Activated CD4-positive, alpha-beta T cell treated with anti-CD3 and anti-CD28 coated beads, Interleukin-2, amount 50 U/mL, for 24 hours (primary cell): ENCODE data around the gene C1orf174.
"Not testable (repeated sequence)": the region's sequence is repeated elsewhere in the genome, so short reads cannot be mapped to it uniquely, and the experiment has no call there.

Experiments used
- DNase-seq, 2 donors: peaks; one replicate each; pipeline ENCODE4 v3.0.0-alpha.2; 2020; ENCODE audit warnings: low read depth in 1 of 2, low spot score in 1 of 2

Gene C1orf174

DNA sequence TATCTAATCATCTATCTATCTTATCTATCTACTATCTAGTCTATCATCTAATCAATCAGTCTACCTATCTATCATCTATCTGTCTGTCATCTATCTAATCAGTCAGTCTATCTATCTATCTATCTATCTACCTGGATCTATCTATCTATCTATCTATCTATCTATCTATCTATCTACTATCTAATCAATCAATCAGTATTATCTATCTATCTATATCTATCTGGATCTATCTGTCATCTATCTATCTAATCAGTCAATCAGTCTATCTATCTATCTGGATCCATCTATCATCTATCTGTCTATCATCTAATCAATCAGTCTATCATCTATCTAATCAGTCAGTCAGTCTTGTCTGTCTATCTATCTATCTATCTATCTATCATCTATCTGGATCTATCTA is 26.9 kb upstream of the C1orf174 start:
- no peak for DNase-seq

DNA sequence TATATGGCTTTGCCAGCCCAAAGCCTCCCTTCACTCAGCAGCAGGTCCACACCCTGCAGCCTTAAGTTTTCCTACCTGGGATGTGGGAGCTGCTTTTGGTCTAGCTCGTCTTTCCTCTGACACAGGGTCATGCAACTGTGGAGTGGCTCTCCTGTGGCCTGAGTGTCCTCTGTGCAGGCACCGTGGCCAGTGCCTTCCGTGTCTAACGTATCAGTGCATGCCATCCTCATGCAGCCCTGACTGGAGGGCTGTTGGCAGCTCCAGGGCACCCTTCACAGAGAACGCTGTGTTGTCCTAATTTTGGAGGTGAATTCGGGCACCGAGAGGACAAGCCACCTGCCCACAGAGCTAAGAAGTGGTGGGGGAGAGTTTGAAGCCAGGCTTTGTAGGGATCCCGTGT is 25.7 kb upstream of the C1orf174 start:
- DNase-seq: no peak

DNA sequence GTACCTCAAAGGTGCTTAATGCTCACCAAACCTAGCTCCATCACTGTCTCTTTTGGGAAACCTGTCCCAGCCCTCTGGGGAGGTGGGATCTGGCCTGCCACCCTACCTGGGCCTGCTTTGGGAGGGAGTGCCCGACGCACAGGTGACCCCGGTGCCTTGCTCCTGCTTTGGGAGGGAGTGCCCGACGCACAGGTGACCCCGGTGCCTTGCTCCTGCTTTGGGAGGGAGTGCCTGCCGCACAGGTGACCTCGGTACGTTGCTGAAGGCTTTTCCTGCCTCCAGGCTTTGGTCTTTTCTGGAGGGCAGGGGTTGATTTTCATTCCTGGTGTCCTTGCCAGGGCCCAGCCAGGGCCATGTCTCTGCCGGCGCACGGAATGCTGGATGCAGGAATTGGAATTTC is 25.2 kb upstream of the C1orf174 start:
- DNase-seq: no peak

DNA sequence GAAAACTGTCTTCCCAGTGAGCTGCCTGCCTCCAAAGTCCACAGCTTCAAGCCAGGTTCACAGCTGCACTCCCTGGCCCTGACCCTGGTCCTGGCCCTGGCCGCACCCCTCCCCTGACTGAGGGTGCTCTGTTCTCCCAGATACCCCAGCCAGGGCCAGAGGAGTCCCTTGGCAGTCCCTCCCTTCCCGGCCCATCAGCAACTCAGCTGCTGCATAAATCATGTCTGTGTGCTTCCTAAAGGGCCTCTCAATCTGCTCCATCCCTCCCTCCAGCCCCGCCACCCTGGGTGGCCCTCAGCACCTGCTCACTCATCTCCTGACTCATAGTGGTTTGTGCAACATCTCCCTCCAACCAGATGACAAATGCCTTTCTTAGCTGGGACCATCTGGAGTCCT is 24.8 kb upstream of the C1orf174 start:
- DNase-seq: no peak

DNA sequence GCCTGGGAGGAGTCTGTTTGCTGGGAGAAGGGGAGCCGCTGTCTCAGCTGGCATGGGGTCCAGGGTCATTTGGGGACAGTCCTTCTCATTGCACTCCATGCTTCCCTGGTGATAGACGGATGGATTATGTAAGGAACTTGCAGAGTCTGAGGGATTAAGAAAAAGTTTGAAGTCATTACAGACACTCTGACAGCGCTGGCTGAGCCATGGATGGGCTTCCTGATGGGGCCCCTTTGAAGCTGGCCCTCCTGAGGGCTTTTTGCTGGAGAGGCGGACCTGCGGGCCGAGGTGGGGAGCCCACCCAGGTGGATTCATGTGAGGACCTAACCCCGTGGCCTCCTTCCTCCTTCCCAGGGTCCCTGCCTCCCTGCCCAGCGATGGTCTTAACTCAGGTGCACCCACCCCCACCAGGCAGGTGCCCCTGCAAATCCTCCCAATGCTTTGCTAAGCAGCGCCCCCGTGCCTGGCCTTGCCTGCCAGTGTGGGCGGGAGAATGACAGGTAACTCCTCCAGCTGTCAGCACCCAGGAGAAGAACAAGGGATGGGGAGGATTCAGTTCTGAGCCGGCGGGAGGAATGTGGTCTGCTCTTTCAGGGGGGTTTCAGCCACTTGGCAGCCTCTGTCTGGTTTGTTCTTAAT is 24.2 kb upstream of the C1orf174 start:
- DNase-seq: no peak

DNA sequence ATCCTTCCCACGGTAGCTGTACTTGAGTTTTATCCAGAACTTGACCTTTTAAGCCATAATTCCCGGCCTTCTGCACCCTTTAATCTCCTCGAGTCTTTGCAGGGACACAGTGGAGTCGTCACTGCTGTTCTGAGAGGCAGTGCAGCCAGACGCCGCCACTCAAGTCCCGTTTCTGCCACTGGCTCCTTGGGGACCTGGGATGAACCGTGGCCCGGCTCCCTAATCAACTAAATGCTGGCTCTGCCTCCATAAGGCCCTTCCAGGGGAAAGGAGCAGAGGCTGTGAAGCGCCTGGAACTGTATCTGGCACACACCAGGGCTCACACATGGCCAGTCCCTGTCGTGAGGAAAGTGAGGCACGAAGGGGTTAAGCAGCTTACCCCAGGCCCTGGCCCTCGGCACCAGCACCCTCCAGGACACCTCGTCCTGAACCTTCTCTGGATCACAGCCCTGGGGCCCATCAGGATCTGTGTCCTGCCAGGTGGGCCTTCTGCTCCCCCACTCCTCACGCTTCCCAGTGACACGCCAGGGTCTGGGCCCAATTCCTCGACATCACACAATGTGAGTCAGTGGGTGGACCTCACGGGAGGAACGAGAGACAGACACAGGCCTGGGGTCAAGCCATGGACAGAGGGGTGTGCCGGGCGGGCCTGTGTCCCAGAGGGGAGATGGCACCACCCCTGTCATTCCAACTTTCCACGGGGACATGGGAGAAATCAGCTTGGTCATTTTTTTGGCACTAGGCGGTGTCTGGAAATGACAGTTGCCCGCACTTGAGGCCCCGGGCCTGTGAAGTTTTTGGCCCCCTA is 23.5 kb upstream of the C1orf174 start:
- no peak for DNase-seq

DNA sequence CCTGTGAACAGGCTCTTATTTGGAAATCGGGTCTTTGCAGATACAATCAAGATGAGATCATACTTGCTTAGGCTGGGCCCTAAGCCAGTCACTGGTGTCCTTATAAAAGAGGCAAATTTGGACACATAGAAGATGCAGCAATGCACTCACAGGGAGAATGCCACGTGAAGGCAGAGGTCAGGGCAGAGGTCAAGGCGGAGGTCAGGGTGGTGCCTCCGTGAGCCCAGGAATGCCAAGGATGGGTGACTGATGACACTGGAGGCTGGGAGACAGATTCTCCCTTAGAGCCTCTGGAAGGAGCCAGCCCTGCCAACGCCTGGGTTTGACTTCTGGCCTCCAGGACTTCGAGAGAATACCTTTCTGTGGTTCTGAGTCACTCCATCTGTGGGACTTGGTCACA is 22.8 kb upstream of the C1orf174 start:
- DNase-seq: no peak

DNA sequence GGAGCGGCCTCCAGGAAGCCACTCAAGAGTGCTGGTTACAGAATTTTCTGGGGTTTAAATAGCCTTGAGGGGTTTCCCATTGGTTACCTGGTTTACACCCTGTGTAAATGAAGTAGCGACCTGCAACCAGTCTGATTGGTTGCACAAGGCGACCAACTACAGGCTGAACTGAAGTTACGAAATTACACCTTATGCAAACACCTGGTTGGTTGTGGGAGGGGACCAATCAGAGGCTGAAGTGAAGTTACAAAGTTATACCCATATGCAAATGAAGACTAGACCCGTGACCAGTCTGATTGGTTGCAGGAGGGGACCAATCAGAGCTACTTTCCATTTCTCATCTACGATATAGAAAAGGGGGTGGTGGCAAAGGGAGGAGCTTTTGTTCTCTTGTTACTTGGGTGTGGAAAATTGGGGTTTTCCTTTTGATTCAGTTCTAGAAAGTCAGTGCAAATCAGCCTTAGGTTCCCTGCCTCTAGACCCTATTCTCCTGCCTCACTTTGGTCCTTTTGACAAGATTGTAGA is 22.2 kb upstream of the C1orf174 start:
- no peak for DNase-seq

DNA sequence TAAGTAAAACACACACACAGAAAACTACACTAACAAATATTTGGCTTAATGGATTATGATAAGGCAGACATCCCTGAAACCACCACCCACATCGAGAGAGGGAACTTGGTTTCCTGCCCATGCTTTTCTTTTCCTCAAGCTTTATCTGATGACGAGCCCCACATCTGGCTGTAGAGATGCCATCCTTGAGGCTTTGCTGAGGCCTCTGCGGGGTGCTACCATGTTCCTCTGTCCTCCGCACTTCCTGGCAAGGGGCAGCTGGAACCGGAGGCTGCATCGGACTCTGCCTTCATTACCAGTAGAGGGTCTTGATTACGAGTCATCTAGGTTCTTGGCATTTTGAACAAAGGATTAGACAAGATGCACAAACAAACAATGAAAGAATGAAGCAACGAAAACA is 21.7 kb upstream of the C1orf174 start:
- DNase-seq: no peak

DNA sequence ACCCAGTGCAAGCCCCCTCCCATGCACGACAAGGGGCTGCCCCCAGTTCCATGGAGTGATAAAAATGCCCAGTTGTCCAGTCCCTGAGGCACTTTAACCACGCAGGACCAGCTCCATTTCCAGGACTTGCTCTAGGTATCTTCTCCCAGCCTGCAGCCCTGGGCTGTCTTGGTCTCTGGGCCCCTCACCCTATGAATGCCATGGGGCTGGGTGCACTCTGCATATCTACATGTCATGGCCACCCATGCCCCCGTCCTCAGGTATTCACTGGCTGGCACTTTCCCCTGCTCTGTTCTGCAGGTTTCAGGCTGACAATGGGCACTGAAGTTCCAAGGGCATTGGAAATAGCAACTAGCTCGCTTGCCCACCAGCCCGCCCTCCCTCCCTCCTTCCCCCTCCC is 19.6 kb upstream of the C1orf174 start:
- DNase-seq: no peak

DNA sequence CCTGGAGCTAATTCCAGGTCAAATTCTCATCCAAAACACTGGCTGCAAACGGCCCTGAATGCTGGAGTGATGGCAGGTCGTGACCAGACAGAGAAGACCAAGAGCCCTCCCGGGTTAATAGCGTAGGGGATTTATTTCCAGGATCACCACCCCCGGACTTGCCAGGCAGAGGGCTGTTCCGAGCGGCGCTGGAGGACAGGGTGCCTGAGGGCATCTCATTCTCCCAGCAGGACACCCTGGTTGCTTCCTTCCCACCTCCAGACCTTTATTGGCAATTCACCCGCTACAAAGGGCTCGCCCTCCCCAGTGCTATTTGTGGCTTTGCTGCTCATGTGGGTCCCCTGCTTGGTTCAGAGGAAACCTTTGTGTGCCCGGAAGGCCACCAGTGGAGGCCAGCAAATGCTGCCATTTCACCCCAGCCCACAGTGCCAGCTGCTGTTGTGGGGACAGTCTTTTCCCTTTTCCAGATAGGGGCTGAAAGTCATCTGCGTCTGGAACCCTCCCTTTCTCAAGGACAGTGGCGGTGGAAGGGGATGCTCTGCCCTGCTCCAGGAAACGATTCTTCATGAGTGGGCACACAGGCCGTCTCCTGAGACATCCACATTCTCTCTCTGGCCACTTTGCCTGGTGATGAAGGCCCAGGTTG is 19.0 kb upstream of the C1orf174 start:
- no peak for DNase-seq

DNA sequence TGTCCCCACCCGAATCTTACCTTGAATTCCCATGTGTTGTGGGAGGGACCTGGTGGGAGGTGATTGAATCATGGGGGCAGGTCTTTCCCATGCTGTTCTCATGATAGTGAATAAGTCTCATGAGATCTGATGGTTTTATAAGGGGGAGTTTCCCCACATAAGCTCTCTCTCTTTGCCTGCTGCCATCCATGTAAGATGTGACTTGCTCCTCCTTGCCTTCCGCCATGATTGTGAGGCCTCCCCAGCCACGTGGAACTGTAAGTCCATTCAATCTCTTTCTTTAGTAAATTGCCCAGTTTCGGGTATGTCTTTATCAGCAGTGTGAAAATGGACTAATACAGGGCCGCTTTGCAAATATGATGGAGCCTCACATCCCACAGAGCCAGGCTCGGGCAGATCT is 18.3 kb upstream of the C1orf174 start:
- DNase-seq: not testable (repeated sequence)

DNA sequence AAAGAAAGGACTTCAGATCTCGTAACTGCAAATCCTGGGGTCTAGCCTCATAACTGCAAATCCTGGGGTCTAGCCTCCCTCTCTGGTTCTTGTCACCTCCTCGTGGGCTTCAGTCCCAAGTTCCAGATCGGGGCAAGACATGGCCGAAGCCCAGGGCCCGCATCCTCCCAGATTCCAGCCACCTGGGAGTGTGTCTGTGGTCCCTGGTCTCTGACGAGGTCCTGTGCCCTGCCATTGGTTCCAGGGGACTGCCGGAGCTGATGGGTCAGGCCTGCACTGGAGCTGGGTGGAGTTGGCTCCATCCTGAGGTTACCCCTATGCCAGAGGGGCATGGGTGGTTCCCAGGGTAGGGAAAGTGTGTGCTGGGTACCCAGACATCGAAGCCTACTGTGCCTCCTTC is 17.7 kb upstream of the C1orf174 start:
- no peak for DNase-seq

DNA sequence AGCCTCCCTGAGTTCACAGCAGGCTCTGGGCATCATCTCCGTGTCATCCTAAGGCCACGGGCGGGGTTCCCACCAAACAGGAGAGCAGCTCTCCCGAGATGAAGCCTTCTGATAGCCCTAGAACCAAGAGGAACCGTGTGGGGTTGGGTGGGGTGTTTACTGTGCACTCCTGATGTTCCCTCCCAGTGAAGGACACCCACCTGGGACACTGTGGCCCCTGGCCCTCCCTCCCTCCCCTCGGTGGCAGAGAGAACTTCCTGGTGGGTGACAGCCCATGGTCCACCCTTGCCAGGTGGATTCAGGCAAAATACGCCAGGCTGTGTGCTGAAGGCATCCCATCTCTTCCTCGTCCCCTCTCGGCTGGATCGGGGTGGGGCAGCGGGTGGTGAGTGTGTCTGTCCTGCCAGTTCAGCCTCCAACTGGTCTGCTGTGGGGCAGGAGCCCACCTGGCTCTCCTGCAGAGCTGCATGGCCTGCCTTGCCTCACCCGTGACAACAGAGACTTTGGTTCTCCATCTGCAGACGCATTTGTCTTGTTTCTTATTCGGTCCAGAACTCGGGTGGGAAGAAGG is 15.6 kb upstream of the C1orf174 start:
- no peak for DNase-seq

DNA sequence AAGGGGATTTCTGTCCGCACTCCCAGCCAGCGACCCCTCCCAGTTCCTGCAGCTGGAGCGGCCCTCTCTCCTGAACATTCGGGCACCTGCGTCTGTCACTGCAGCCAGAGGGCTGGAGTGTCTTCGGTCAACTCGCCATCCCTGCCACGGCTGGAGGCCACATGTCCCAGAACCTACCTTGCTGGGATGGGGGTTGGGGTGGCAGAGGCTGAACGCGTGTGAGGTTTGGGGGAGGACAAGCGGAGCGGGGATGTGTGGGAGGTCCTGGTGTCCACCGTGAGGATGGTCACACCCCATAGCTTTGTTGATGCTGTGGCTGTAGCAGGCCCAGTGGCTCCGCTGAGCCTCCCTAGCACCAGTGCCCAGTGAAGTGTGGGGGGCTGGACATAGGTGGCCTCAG is 14.8 kb upstream of the C1orf174 start:
- no peak for DNase-seq

DNA sequence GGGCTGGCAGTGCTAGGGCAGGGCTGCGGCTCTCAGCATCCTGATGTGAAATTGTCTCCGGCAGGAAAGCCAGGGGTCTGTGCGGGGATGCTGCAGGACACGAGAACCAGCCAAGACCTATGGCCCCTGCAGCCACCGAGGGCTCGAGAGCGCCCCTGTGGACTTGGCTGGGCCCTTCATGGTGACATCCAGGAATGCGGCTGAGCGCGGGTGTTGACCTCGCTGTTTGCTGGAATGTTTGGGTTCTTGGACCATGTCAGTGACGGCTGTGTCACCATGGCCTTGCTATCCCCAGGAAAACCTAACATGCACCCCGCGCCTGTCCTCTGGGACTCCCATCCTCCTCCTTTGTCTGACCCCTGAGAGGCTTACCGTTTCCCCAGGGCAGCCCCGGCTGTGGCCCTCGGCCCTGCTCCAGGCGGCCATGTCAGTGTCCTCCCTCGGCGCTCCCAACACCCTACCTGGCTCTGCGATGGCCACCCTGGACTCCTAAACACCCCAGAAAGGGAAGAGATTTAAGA is 14.3 kb upstream of the C1orf174 start:
- no peak for DNase-seq

DNA sequence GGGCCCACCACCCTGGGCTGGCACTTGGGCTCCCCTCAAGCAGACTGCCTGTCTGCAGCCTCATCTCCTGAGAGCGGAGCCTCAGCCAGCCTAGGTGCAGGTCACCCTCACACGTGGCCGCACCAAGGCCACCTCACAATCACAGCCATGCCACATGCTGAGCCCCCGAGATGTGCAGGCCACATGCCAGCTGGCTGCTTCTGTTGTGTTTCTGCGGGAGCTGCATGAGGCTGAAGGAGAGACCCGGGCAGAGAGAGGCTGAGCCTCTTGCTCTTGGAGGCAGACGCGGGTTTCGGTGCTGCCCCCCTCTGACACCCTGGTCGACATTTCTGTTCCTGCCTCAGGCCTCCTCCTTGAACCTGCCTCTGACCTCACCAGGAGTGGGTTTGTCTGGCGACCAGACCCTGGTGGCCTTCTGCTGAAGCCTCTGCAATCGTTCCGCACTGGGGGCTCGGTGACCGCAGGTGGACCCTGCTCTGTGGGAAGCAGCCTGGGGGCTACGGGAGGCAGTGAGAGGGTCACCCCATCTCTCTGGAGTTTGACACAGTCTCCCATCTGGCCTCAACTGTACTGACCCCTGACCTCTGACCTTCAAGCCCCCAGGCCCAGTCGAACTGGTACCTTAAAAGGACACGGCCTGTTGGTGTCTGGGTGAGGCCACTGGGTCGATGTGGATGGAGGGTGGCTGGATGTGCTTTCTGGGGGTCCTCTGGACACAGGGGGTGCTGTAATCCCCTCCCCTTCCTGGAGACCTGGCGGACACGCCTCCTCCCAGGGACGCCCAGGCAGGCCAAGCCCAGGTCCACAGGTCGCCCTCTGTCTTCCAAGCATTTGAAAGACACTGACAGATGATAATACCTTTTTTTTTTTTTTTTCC is 13.0 kb upstream of the C1orf174 start:
- no peak for DNase-seq

DNA sequence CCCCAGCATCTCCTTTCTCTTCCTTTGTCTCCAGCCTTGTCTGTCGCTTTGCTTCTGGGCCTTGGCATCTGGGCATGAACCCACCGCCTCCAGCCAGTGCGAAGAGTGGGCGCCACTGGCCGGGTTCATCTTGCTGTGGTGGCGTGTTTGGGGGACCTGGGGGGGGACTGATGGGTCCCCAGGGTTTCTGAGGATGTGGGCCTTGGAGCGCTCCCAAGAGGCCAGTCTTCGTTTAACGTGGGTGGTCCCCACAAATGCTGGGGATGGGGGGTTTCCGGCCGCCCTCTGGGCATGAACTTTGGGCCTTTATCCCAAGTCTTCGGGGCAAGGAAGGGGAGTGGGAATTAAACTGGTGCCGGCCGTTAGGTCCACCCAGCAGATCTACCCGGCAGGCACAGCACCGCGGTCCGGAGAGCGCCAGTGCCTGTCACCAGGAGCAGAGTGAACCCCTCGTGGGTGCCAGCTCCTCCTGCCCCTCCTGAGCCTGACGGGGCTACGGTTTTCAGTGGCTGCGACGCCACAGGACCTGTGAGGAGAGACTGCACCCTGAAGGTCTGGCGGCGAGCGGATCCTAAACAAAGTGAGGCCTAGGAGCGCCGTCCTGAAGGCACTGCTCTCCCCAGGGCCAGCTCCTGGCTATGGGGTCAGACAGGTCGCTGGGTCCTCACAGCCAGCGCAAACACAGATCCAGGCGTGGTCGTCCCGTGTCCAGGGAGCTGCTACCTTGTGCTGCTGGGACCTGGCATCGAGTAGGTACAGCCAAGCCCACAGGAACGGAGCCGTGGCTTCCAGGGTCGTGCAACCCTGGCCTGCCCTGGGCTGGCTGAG is 12.1 kb upstream of the C1orf174 start:
- no peak for DNase-seq
